HepG2 (cell line): ENCODE measurements around the gene NINL. TPM values are rescaled to one million over a fixed set of nuclear protein-coding genes. Genes with fewer than 3 reads are reported as not detected.

Experiments
- ATF7-NPFF ChIP-seq: sonication (generic); formaldehyde crosslinking; IDR thresholded peaks from 2 replicates; pipeline ENCODE4 v1.8.1; 2023; ENCODE audit warnings: mild to moderate bottlenecking, low read depth, missing genetic modification reagents, moderate library complexity
- ELF1 ChIP-seq: sonication (generic); formaldehyde crosslinking; IDR thresholded peaks from 2 replicates; pipeline ENCODE4 v1.4.0; 2020; ENCODE audit warnings: missing genetic modification reagents
- ERF ChIP-seq: IDR thresholded peaks from 2 replicates; pipeline ENCODE4 v1.6.1; 2018; ENCODE audit warnings: missing biosample characterization, missing genetic modification reagents
- FOSL2 ChIP-seq: sonication (generic); formaldehyde crosslinking; IDR thresholded peaks from 2 replicates; pipeline ENCODE4 v1.4.0; 2020; ENCODE audit warnings: missing genetic modification reagents
- GATA4 ChIP-seq: sonication (generic); IDR thresholded peaks from 2 replicates; pipeline ENCODE4 v1.6.1; 2016; ENCODE audit warnings: antibody characterized with exemption, low read depth, borderline replicate concordance
- HMGA1 ChIP-seq: sonication (generic); formaldehyde crosslinking; conservative IDR thresholded peaks from 2 replicates; pipeline ENCODE4 v1.4.0; 2020; ENCODE audit warnings: missing genetic modification reagents
- HNF1B ChIP-seq: sonication (generic); formaldehyde crosslinking; IDR thresholded peaks from 2 replicates; pipeline ENCODE4 v1.5.1; 2020; ENCODE audit warnings: mild to moderate bottlenecking, moderate library complexity, missing genetic modification reagents
- HOXA7 ChIP-seq: sonication (generic); formaldehyde crosslinking; IDR thresholded peaks from 2 replicates; pipeline ENCODE4 v1.8.1; 2022; ENCODE audit warnings: mild to moderate bottlenecking, missing genetic modification reagents, moderate library complexity
- HOXD1 ChIP-seq: sonication (generic); formaldehyde crosslinking; IDR thresholded peaks from 2 replicates; pipeline ENCODE4 v1.5.0; 2020; ENCODE audit warnings: missing genetic modification reagents
- JUNB ChIP-seq: sonication (generic); formaldehyde crosslinking; IDR thresholded peaks from 2 replicates; pipeline ENCODE4 v1.8.0; 2022; ENCODE audit warnings: missing genetic modification reagents, mild to moderate bottlenecking, borderline replicate concordance
- MNT ChIP-seq: fragments of 450-650 bp; IDR thresholded peaks from 2 replicates; pipeline ENCODE4 v1.6.1; 2016
- NCOA5 ChIP-seq: sonication (generic); formaldehyde crosslinking; IDR thresholded peaks from 2 replicates; pipeline ENCODE4 v1.4.0; 2020; ENCODE audit warnings: missing genetic modification reagents
- NR0B2 ChIP-seq: sonication (generic); formaldehyde crosslinking; IDR thresholded peaks from 2 replicates; pipeline ENCODE4 v1.4.0; 2020; ENCODE audit warnings: mild to moderate bottlenecking, missing genetic modification reagents
- NR2F6 ChIP-seq, 2 experiments: IDR thresholded peaks; 2 replicates each; pipeline ENCODE4 v1.6.1; 2016; ENCODE audit warnings: antibody characterized with exemption in 1 of 2, mild to moderate bottlenecking in 1 of 2
- PAWR ChIP-seq: sonication (generic); formaldehyde crosslinking; IDR thresholded peaks from 2 replicates; pipeline ENCODE4 v1.4.0; 2020; ENCODE audit warnings: missing genetic modification reagents, mild to moderate bottlenecking, borderline replicate concordance
- RORA ChIP-seq: sonication (generic); formaldehyde crosslinking; IDR thresholded peaks from 2 replicates; pipeline ENCODE4 v1.5.0; 2020; ENCODE audit warnings: mild to moderate bottlenecking, missing genetic modification reagents, moderate library complexity
- ZMYM2 ChIP-seq: sonication (generic); formaldehyde crosslinking; IDR thresholded peaks from 2 replicates; pipeline ENCODE4 v1.8.0; 2022; ENCODE audit warnings: mild to moderate bottlenecking, missing genetic modification reagents
- ZNF142 ChIP-seq: sonication (generic); formaldehyde crosslinking; IDR thresholded peaks from 2 replicates; pipeline ENCODE4 v1.4.0; 2020; ENCODE audit warnings: missing genetic modification reagents
- ZNF572 ChIP-seq: sonication (generic); formaldehyde crosslinking; IDR thresholded peaks from 2 replicates; pipeline ENCODE4 v1.5.1; 2020; ENCODE audit warnings: mild to moderate bottlenecking, missing genetic modification reagents
- ZNF883 ChIP-seq: sonication (generic); formaldehyde crosslinking; IDR thresholded peaks from 2 replicates; pipeline ENCODE4 v1.5.1; 2020; ENCODE audit warnings: mild to moderate bottlenecking, missing genetic modification reagents; ENCODE audit errors: not compliant biosample characterization
- polyA plus RNA-seq, 8 experiments: library from polyadenylated mRNA; depleted of rRNA in 3 of 8; stranded (reverse) in 7 of 8; unstranded in 1 of 8; fragments of >200 nt; fragmentation: Illumina TruSeq in 4 of 8; extraction: Trizol in 4 of 8; gene quantifications; 2 replicates each; pipeline versions ENCODE4 v1.2.1 to v1.2.3, GENCODE V29; 2011 to 2016; ENCODE audit warnings: low read depth in 4 of 8, missing spikeins in 1 of 8, mixed read lengths in 1 of 8; ENCODE audit not compliant: insufficient read depth in 1 of 8
- total RNA-seq, 5 experiments: library from RNA; depleted of rRNA; stranded (reverse); fragments of >200 nt; fragmentation: Illumina TruSeq; extraction: Trizol; gene quantifications; 2 replicates each; pipeline ENCODE4 v1.2.3, GENCODE V29; 2016; ENCODE audit warnings: low read depth in 1 of 5

Gene NINL
- total and polyA plus RNA-seq, 2 of the 13 experiments (the other 11 are each of a cell fraction or from before 2014, with no cell fraction given): 32.3 to 34.3 TPM

- TF ChIP-seq ZNF142 (CRISPR knock-in tag) (no peak), JUNB (0 out of 2 replicates have a peak, but pooled peaks have one; percentile 38), ERF (CRISPR knock-in tag) (no peak), ZMYM2 (no peak), MNT (peak; percentile 62; the same call in 1 of the 2 replicates), ATF7-NPFF (no peak; the same call in 1 of the 2 replicates), FOSL2 (no peak), ELF1 (CRISPR knock-in tag) (no peak), ZNF572 (CRISPR knock-in tag) (peak; percentile 84; the same call in 1 of the 2 replicates), HNF1B (CRISPR knock-in tag) (peak; percentile 56), HMGA1 (CRISPR knock-in tag) (no peak), NR2F6 (IDR thresholded peaks at IDR 0.05) (no peak), NR2F6 (CRISPR knock-in tag; IDR thresholded peaks at IDR 0.05) (no peak), RORA (no peak), HOXD1 (CRISPR knock-in tag) (peak; percentile 14; the same call in 1 of the 2 replicates), NCOA5 (no peak), NR0B2 (peak; percentile 69), HOXA7 (CRISPR knock-in tag) (no peak; the same call in 1 of the 2 replicates), GATA4 (0 out of 2 replicates have a peak, but pooled peaks have one; percentile 8), PAWR (0 out of 2 replicates have a peak, but pooled peaks have one; percentile 66), ZNF883 (CRISPR knock-in tag) (no peak)
Observed at GRCh38 chr20:25623225-25623735, 37.9 kb upstream of the NINL start (continued).
